AML-193 (cell line): ENCODE results near the gene OLFM1.
"Not testable (repeated sequence)": the region's sequence is repeated elsewhere in the genome, so short reads cannot be mapped to it uniquely, and the experiment has no call there.

Experiments used
- DNase-seq, 2 experiments: peaks; one replicate each; lab custom pipeline; 2025; lab: John Stamatoyannopoulos, UW

The OLFM1 gene

GRCh38 chr9:135107581-135108235, 20.2 kb downstream of the OLFM1 start:
- DNase-seq, result no peak

- DNase-seq, result no peak
Observed at GRCh38 chr9:135108831-135109510, 21.5 kb downstream of the OLFM1 start.

GRCh38 chr9:135109650-135110049, 22.2 kb downstream of the OLFM1 start:
- DNase-seq, result no peak

GRCh38 chr9:135110416-135110815, 22.9 kb downstream of the OLFM1 start:
- no peak for DNase-seq

GRCh38 chr9:135111600-135111999, 24.1 kb downstream of the OLFM1 start:
- DNase-seq, result not testable (repeated sequence)

- DNase-seq, result no peak
Observed at GRCh38 chr9:135116371-135116770, 28.9 kb downstream of the OLFM1 start.

GRCh38 chr9:135116881-135117280, 29.4 kb downstream of the OLFM1 start:
- no peak for DNase-seq

GRCh38 chr9:135117281-135117680, 29.8 kb downstream of the OLFM1 start:
- DNase-seq, result no peak

GRCh38 chr9:135119496-135120064, 32.1 kb downstream of the OLFM1 start:
- no peak for DNase-seq

GRCh38 chr9:135120249-135120648, 32.8 kb downstream of the OLFM1 start:
- DNase-seq, result no peak

GRCh38 chr9:135122316-135122715, 34.8 kb downstream of the OLFM1 start:
- no peak for DNase-seq

GRCh38 chr9:135123126-135123772, 35.8 kb downstream of the OLFM1 start:
- DNase-seq, result no peak

- DNase-seq, result no peak
Observed at GRCh38 chr9:135123773-135124134, 36.3 kb downstream of the OLFM1 start.

- no peak for DNase-seq
Observed at GRCh38 chr9:135126451-135127187, 39.2 kb downstream of the OLFM1 start.

- DNase-seq, result no peak
Observed at GRCh38 chr9:135127718-135128670, 40.5 kb downstream of the OLFM1 start.

- DNase-seq, result no peak
Observed at GRCh38 chr9:135129137-135129695, 41.7 kb downstream of the OLFM1 start.

GRCh38 chr9:135130207-135130976, 42.9 kb downstream of the OLFM1 start:
- DNase-seq, result no peak

GRCh38 chr9:135131488-135131887, 44.0 kb downstream of the OLFM1 start:
- DNase-seq, result no peak

GRCh38 chr9:135132008-135132407, 44.5 kb downstream of the OLFM1 start:
- DNase-seq, result no peak
